AG08395 (cell line): Measurements from ENCODE around the gene SMIM1.

ENCODE experiments used
- DNase-seq: peaks from one replicate; pipeline ENCODE4 v3.0.0; 2012; ENCODE audit warnings: mixed read lengths, low spot score

The SMIM1 gene

DNA sequence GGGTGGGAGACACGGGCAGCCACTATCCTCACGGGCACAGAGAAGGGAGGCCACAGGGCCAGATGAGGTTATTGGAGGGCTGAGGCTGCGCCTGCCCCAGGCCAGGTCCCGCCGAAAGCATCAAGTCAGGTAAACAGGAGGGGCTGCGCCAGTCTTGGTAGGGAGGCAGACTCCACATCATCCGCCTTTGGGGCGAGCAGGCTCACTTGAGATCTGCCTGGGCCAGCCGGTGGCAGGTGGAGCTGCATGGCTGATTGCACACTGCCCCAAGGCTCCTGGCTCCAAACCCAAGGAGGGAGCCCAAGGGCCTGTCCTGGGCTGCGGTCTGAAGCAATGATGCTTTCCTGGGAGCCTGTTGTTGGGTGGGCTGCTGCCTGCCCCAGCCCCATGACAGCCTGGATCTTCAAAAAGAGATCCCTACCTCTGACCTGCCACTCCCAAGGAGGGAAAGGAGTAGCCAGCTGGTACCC, 4.6 kb downstream of the SMIM1 start:
- no peak for DNase-seq

DNA sequence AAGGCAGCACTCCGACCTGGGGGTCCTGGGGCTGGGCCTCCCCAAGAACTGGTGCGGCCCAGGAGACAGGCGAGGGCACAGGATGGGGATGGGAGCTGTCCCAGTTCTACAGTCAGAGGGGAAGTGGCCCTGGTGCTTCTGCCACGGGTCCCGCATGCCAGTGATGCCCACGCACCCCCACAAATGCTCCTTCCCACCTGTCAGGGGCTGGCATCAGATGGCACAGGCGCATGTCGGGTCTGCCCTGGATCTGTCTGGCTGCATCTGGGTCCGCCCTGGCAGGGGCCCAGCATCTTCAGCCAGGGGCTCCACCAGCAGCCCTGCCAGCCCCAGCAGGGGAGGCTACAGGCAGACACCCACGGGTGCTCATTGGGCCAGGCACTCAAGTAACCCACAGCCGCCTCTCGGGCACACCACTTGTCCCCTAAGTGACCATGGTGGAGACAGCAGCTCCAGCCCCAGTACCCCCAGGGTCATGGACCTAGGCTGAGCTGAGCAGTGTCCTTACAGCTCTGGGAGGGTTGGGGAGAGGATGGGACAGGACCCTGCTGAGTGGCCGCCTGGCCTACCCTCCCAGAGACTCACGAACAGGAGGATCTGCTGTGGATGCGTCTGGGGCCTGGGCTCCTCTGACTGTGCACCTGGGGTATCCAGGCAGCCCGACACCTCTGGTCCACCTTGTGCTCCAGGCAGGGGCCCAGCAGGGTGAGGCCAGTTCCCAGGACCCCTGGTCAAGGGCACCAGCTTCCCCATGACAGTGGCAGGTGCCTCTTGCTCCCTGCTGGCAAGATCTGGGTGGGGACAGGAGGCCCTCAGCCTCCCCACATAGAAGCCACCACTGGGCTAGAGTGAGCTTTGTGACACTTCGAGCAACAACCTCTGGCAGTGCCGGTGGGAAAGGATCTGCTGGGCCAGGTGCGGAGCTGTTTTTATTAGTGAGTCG, 5.4 kb downstream of the SMIM1 start:
- no peak for DNase-seq

DNA sequence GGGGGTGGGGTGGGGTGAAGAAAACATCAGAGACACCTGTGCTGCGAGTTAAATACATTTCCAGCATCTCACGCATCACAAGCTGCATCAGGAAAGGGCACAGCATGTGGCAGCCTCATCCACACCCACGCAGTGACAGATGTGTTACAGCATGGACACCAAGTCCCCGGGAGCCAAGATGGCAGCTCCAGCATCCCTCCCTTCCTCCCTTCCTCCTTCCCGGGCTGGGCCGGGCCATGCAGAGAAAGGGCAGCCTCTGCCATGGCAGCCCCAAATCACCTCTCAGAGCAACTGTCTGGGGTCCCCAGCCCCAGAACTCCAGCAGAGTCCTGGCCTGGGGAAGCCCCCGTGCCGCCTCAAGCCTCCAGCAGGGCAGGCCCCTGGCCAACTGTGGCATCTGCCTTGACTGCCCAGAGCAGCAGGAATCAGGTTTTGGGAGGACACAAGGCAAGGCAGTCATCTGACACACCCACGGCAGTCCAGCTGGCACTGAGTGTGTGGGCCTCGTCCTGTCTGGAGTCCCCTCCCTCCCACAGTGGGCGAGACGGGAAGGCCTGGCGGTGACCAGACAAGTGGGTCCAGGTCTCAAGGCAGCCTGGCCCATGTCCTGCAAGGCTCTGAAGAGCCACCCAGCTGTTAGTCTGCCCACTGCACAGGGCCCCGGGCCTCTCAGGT, 6.2 kb downstream of the SMIM1 start:
- no peak for DNase-seq

DNA sequence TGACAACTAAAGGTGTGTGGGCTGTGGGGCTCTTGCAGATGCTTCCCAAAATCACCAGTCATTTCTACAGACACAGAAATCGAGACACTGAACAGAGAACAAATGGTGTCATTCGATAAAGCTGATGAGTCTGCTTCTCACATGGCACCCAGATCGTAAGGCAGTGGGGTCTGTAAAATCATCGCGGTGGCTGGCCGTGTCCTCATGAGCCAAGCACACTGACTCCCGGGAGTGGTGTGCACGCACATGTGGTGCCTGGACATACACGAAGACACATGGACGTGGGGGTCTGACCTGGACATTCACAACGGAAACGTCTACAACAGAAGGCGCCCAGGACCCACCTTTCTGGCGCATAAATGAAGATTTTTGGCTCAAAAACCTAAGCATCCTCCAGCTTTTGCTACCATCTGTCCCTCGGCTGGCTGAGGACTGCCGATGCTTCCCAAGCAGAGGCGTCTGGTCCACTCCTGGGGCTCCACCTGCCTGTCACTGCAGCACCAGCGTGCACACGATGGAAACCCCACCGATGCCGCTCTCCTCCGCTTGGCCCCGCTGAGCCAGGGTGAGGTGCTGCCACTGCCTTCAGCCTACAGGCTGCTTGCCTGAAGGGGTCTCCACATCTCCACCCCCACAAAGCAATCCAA, 6.8 kb downstream of the SMIM1 start:
- no peak for DNase-seq

DNA sequence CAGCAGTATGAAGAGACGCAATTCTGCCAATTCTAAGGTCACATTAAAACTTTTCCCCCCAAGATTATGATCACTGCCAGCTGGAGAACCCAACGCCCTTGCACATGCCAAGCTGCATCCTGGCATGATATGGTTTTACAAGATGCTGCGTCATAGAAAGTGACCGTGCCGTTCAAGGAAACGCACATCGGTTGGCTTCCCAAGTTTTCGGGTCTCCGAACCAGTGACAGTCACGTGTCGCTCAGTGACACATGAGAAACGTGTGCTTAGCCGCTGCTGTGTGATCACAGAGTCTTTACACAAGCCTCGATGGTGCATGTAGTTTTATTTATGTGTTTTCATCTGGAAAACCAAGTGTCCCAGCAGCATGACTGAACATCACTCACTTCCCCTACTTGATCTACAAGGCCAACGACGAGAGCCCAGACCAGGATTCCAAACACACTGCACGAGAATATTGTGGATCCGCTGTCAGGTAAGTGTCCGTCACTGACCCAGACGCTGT, 7.4 kb downstream of the SMIM1 start:
- no peak for DNase-seq

DNA sequence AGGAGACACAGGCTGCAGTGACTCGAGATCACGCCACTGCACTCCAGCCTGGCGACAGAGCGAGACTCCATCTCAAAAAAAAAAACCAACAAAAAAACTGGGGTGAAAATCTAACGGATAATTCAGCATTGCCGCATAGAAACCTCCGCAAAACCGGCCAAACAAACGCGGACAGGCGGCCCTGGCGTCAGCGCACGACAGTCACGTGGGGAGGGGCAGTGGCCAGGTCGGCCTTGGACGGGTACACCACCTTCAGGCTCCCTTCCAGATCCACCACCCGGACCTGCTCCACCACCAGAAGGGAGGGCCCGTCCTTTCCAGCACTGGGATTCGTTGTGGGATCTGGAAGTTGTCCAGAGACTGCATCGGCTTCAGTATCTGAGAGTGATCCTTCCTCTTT, 8.4 kb downstream of the SMIM1 start:
- DNase-seq = no peak

DNA sequence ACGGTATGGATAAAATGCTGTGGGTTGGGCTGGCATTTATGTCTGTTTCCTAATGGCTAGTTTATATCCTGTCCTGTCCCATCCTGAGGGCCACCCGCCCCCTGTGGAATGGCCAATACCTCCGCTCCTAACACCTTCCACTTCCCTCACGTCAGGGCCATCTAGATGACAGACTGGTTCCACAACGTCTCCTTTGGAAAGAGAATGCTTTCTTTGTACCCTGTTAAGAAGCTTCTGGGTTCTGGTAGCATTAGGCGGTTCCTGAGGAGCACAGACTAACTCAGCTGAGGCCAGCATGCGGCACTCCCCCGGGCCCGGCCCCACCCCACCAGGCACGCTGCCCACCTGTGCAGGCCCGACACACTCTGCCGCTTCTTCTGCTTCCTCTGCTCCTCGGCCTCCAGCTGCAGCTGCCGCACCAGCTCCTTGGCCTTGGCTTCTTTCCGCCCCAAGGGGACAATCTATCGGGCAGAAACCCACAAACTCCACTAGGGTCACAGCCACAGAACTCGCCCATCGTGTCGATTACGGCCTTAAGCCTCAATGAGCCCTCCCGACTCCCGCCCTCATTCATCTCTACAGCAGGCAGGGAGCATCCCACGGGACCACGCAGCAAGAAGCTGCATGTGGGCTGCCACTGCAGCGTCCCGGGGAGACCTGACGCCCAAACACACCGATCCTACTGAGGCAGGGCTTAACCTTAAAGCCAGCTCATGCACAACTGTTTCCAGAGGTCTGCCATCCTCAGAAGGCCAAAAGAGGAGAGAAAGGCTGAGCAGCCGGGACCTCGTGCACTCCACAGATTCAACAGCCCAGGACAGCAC, 11.3 kb downstream of the SMIM1 start:
- no peak for DNase-seq

DNA sequence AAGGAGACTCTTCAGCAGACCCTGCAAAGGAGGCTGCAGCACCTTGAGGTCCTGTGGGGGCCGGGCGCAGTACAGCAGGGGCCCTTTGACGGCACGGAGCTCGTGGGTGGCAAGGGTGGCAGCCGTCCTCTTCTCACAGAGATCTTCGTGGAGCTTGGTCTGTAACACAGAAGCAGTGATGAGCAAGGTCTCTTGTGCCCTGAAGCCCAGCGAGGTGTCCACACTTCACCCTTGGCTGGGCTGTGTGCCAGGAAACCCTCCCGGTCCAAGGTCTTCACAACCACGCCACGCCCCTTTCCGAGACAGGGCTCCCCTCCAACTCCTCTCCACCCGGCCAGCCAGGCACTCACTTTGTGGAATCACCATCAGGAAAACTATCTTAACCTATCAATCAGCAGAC, 12.5 kb downstream of the SMIM1 start:
- no peak for DNase-seq

DNA sequence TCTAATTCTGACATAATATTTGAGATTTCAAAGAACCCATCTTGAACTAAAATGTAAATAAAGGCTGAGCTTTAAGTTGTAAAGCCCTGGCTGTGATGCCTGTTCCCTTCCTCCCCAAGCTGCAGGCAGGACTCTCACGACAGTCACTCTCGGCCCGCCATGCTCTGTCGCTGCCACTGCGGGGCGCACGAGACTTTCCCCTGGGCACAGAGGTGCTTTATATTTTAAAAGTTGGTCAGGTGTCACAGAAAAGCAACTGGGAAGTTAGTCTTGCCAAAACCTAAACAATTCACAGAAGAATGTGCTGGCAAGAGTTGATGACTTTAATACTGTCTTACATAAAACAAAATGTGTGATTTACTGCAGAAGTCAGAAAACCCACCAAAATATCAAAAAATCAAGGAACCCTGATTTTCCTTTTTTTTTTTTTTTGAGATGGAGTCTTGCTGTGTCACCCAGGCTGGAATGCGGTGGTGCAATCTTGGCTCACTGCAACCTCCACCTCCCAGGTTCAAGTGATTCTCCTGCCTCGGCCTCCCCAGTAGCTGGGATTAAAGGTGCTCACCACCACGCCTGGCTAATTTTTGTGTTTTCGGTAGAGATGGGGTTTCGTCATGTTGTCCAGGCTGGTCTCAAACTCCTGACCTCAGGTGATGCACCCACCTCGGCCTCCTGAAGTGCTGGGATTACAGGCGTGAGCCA, 13.1 kb downstream of the SMIM1 start:
- no peak for DNase-seq

DNA sequence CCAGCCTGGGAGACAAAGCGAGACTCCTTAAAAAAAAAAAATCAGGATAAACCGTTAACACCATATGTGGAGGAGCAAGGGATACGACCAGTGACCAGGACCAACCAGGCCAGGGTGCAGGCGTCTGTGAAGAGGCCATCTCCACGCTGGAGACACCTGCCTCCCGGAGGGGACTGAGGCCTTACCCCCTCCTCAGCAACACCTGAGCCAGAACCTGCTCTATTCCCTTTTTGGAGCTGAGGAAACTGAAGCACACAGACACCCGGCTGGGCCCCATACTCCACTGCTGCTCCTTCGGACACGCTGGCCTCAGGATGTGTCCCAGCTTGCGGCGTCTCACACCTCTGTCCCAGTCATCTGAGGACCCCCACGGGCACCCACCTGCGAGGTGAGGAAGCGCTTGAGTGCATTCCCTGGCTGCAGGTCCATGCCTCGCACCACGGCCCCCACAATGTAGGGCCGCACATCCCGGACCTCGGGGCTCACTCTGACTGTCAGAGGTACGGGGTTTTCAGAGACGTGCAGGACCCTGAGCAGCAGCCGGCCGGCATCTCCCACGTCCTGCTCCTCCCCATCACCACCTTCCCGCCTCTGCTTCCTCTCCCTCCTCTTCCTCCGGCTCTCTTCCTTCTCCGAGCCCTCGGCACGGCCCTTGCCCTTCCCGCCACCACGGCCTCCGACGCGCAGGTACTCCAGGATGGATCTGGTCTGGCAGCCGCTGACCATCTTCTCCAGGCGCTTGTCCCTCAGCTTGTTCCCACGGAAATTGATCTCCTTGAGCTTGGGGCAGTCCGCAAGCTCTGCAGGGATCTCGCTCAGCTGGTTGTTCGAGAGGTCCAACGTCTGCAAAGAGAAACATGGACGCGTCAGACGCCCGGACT, 14.2 kb downstream of the SMIM1 start:
- no peak for DNase-seq

DNA sequence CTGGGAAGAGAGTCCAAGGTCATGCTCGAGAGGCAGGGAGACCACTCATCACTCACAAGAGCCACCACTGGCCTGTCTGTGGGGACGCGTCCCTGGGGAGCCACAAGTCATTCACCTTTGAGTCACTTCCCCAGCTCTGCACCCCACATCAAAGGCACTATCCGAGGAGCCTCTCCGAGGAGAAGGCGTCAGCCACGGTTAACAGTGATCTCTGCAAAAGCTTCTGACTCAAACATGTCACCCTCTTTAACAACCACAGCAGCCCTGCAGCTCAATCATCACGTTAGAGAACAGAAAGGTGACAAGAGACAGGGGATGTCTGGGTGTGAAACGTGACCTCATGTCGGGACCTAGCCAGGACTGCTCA, 14.8 kb downstream of the SMIM1 start:
- no peak for DNase-seq

DNA sequence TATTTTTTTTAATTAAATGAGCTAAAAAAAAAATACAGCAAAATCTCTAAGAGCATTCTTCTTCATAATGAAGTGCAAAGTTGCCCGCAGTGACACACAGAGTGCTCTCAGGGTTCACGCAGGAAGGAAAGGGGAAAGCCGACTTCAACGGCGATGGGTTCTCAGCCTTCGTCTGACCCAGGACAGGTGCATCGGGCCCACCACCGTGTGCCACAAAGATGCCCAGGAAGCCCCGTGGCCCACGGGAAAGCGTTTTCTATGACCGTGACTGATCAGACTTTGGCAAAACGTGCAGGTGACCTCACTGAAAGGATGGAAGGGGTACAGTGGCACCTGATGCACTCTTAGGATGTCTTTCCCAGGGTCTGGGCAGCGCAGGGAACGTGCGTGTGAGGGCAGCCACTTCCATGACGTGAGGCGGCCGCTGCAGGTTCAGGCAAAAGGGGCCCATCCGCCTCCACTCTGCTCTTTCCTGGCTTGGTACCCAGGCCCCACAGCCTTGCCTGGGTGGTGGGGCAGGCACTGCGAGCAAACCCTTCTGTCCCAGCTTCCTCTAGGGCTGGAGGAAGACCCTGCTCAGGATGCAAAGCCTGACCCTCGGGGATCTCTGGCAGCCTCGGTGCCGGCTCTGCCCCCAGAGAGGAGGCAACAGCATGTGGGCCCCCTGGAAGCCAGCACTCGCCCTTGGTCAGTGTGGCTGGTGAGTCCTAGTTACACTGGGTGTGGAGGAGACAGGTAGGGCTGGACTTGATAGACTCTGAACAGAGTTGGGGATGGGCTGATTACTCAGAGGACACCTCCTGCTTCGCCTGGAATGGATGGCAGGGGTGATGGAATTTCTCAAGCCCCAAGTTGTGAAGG, 15.4 kb downstream of the SMIM1 start:
- no peak for DNase-seq

DNA sequence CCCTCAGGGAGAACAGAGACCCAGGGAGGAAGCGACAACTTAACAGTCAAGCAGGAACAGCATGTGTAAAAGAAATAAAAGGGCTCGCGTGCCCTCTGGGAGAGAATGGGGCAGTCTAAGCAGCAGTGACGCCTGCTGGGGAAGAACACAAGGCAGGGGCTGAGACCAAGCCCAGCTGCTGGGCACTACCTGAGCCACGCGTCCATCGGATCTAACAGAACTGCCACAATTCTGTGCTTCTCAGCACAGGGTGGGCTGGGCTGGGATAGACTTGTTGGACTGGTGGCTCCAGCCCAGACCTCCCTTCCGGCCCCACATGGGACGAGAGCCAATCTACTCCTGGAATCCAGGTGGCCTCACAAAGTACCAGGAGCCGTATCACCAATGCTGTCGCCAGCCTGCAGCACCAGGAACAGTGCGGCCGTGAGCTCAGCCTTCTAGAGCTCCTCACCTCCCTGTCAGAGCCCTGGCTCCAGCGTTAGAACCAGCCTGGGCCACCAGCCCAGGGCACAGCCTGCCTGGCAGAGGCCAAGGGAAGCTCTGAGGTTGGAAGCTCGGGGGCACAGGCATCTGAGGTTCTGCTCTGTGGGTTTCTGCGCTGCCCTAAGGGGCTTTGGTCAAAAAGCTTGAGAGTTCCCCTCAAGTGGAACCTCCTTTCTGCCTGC, 16.3 kb downstream of the SMIM1 start:
- no peak for DNase-seq

DNA sequence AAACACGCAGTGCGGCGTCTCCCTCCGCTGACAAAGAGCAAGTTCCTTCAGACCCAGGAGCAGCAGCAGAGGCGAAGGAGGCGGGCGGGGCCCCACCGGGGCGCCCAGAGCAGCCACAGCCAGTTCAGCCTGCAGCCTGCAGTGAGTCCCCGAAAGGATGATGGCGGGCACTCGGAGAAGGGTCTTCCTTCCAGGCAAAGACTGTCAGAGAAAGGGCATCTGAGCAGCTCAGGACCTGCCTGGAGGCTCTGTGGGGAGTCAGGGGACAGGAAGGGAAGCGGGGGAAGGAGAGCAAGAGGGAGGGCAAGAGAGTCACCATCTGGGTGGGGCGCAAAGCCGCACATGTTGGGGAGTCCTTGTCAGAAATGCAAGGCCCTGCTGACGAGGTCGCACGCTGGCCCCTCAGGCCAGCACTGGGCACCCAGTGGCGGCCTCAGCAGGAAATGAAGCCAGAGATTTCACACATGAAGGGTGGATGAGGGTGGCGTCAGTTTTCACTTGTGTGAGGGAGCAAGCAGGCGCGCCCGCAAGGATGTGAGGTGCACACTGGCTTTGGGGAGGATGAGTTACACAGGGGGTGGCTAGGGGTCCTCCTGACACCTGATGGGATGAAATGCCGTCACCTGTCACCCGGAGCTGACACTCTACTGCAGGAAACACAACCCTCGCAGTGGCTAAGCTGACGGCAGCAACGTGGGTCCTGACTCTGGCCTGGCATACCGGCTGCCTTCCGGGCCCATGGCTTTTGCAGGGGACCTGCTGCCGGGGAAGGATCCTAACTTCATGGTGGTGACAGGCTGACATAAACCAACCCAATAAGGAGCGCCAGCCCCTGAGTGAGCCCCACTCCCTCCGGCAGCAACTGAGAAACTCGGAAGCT, 17.1 kb downstream of the SMIM1 start:
- no peak for DNase-seq

DNA sequence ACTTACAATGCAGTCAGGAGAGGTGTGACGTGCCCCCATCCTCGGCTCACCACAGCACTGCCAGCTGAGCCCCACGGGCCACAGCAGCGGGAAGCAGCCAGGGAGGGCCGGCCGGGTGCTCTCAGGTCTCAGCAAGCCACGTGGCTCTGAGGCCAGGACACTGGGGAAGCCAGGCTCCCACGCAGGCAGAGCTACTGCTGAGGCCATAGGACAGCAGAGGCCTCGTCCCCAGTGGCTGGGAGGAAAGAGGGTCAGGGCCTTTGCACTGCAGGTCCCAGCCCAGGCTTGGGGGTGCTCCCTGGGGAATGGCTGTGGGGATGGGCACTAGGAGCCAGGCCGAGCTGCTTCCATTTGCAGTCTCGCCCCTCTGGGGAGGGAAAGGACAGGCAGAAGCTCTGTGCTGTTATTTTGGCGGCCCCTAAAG, 18.0 kb downstream of the SMIM1 start:
- no peak for DNase-seq

DNA sequence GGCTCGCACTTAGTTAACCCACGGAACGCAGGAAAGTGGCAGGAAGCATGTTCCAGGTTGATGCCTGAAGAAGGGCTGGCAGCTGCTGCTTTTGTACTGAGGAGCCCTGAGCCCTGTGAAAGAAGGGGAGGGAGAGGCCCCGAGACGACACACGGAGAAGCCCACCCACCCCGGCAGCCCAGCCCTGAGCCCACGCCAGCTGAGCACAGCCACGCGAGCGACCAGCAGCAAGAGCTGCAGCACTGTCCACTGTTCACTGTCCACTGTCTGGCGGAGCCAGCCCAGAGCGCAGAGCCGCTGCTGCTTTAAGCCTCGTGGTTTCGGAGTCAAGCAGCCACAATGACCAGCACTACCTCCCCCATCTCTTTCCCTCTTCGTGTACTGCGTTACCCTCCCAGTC, 18.4 kb downstream of the SMIM1 start:
- DNase-seq = no peak

DNA sequence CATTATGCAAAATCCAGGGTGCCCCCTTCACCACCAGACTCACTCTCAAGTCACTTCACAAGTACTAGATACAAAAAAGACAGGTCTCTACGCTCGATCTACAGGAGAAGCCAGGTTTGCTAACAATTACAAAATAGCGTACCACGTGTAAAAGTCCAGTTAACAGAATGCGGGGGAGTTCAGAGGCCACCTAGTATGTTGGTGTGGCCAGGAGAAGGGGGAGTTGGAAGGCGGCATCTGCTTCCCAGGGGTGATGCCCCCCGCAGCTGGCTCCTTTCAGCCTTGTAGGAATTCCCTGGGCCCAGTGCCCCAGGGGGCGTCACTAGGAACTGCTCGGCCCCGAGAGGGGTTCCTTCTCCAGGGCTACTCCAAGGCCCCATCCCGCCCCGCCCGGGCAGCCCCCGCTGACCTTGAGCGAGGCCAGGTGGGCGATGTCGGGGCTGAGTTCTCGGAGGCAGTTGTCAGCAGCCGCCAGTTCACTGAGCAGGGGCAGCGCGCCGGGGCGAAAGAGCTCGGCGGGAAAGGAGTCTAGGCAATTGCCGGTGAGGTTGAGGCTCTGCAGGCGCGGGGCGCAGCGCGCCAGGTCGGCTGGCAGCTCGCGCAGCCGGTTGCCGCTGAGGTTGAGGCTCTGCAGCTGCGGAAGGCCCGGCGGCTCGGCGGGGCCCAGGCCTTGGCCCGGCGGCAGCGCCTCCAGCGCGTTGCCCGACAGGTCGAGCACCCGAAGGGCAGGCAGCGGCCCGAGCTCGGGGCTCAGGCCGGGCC, 23.1 kb downstream of the SMIM1 start:
- no peak for DNase-seq
